ENCODE measurements around the gene MAGI1. TPM values are rescaled to one million over a fixed set of nuclear protein-coding genes. Genes with fewer than 3 reads are reported as not detected.
"Not testable (repeated sequence)": the region's sequence is repeated elsewhere in the genome, so short reads cannot be mapped to it uniquely, and the experiment has no call there.

The MAGI1 gene
- total RNA-seq, 2 donors from 2014 or later, result 37.5 to 51.6 TPM

GRCh38 chr3:65516998-65517397 lies 521.7 kb downstream of the MAGI1 start:
- Histone ChIP-seq H3K27me3 (replicated peaks; ENCODE audit: insufficient read depth) (no peaks in the 10 kb centered on the region), H3K27ac (no peak overlapping the region), H3K9me3 (no peaks in the 10 kb centered on the region), H3K4me1 (replicated peaks) (no peaks in the 10 kb centered on the region), H3K4me3 (no peak overlapping the region), H3K36me3 (no peaks in the 10 kb centered on the region)
- TF ChIP-seq CTCF (IDR thresholded peaks at IDR 0.05), result no peak
- no peak for TF ChIP-seq POLR2A (IDR thresholded peaks at IDR 0.05)
- TF ChIP-seq POLR2AphosphoS5 (IDR thresholded peaks at IDR 0.05), result no peak
- no peak for DNase-seq (ENCODE audit: low spot score)
- 93% methylated on average over 5 of the region's 5 CpGs for WGBS
- intact Hi-C loops (cut with DNase I), result no loop called here

- DNase-seq (ENCODE audit: low spot score); H3K9me3 ChIP-seq; H3K27ac ChIP-seq; H3K27me3 ChIP-seq (replicated peaks; ENCODE audit: insufficient read depth); H3K36me3 ChIP-seq; H3K4me1 ChIP-seq (replicated peaks); intact Hi-C loops (cut with DNase I); H3K4me3 ChIP-seq: not testable (repeated sequence)
- WGBS, result 92% methylated on average over 1 of the region's 1 CpG
Observed at GRCh38 chr3:65514317-65514716, 524.4 kb downstream of the MAGI1 start.

- H3K9me3 ChIP-seq; DNase-seq (ENCODE audit: low spot score); H3K4me3 ChIP-seq; H3K27me3 ChIP-seq (replicated peaks; ENCODE audit: insufficient read depth); H3K4me1 ChIP-seq (replicated peaks); intact Hi-C loops (cut with DNase I); H3K27ac ChIP-seq; H3K36me3 ChIP-seq: not testable (repeated sequence)
- 78% methylated on average over 20 of the region's 24 CpGs for WGBS
Observed at GRCh38 chr3:65509423-65509794, 529.3 kb downstream of the MAGI1 start.

- H3K4me1 ChIP-seq (replicated peaks), result no peaks in the 10 kb centered on the region
- no peak overlapping the region for H3K4me3 ChIP-seq
- intact Hi-C loops (cut with DNase I), result no loop called here
- 86% methylated on average over 9 of the region's 9 CpGs for WGBS
- H3K27me3 ChIP-seq (replicated peaks; ENCODE audit: insufficient read depth), result no peaks in the 10 kb centered on the region
- no peak for DNase-seq (ENCODE audit: low spot score)
- H3K36me3 ChIP-seq, result no peaks in the 10 kb centered on the region
- H3K27ac ChIP-seq, result no peak overlapping the region
- H3K9me3 ChIP-seq, result no peaks in the 10 kb centered on the region
- no peak for TF ChIP-seq POLR2A (IDR thresholded peaks at IDR 0.05)
- TF ChIP-seq POLR2AphosphoS5 (IDR thresholded peaks at IDR 0.05), result no peak
- TF ChIP-seq CTCF (IDR thresholded peaks at IDR 0.05), result no peak
Observed at GRCh38 chr3:65508750-65509422, 529.8 kb downstream of the MAGI1 start.

- H3K4me1 ChIP-seq (replicated peaks), result no peaks in the 10 kb centered on the region
- H3K36me3 ChIP-seq, result no peaks in the 10 kb centered on the region
- TF ChIP-seq POLR2A (IDR thresholded peaks at IDR 0.05) (no peak), POLR2AphosphoS5 (IDR thresholded peaks at IDR 0.05) (no peak), CTCF (IDR thresholded peaks at IDR 0.05) (no peak)
- H3K27me3 ChIP-seq (replicated peaks; ENCODE audit: insufficient read depth), result no peaks in the 10 kb centered on the region
- no peaks in the 10 kb centered on the region for H3K9me3 ChIP-seq
- no peak overlapping the region for H3K4me3 ChIP-seq
- 44% methylated on average over 3 of the region's 3 CpGs for WGBS
- DNase-seq (ENCODE audit: low spot score), result no peak
- intact Hi-C loops (cut with DNase I), result no loop called here
- H3K27ac ChIP-seq, result no peak overlapping the region
Observed at GRCh38 chr3:65507437-65507836, 531.3 kb downstream of the MAGI1 start.

- no peak overlapping the region for H3K4me3 ChIP-seq
- no peaks in the 10 kb centered on the region for H3K27me3 ChIP-seq (replicated peaks; ENCODE audit: insufficient read depth)
- 33% methylated on average over 1 of the region's 1 CpG for WGBS
- H3K4me1 ChIP-seq (replicated peaks), result no peaks in the 10 kb centered on the region
- intact Hi-C loops (cut with DNase I), result no loop called here
- H3K9me3 ChIP-seq, result no peaks in the 10 kb centered on the region
- no peak for DNase-seq (ENCODE audit: low spot score)
- peak; percentile 41 for TF ChIP-seq POLR2AphosphoS5 (IDR thresholded peaks at IDR 0.05)
- no peak for TF ChIP-seq CTCF (IDR thresholded peaks at IDR 0.05)
- TF ChIP-seq POLR2A (IDR thresholded peaks at IDR 0.05), result no peak
- no peak overlapping the region for H3K27ac ChIP-seq
- no peaks in the 10 kb centered on the region for H3K36me3 ChIP-seq
Observed at GRCh38 chr3:65503776-65504175, 534.9 kb downstream of the MAGI1 start.

All from prostate gland (tissue), 2 donors.